WERI-Rb-1 (cell line): Measurements from ENCODE around the gene CD99L2.

Source experiments
- DNase-seq: peaks from one replicate; pipeline ENCODE4 v3.0.0-alpha.2; 2020
- H3K27ac ChIP-seq: fragments of 250-450 bp; sonication (Bioruptor Pico); 2 replicates; pipeline ENCODE4 v1.5.1; 2020; ENCODE audit warnings: mild to moderate bottlenecking, moderate library complexity
- H3K27me3 ChIP-seq: fragments of 250-450 bp; sonication (Bioruptor Pico); 2 replicates; pipeline ENCODE4 v1.5.1; 2021; ENCODE audit warnings: mild to moderate bottlenecking, low read depth, moderate library complexity; ENCODE audit not compliant: insufficient read depth, severe bottlenecking
- H3K36me3 ChIP-seq: fragments of 250-450 bp; sonication (Bioruptor Pico); 2 replicates; pipeline ENCODE4 v1.5.1; 2020; ENCODE audit warnings: mild to moderate bottlenecking, moderate library complexity
- H3K4me3 ChIP-seq: 2 replicates; pipeline ENCODE4 v1.5.1; 2011; ENCODE audit warnings: low read depth, mild to moderate bottlenecking, control low read depth, low read length
- H3K9me3 ChIP-seq: fragments of 250-450 bp; sonication (Bioruptor Pico); 2 replicates; pipeline ENCODE4 v1.5.1; 2021; ENCODE audit warnings: mild to moderate bottlenecking, moderate library complexity; ENCODE audit not compliant: severe bottlenecking
- TF ChIP-seq, protein P1 (sequence below): IDR thresholded peaks from 2 replicates; pipeline ENCODE4 v1.5.1; 2011; ENCODE audit warnings: low read depth, mild to moderate bottlenecking, control low read depth, inconsistent platforms, low read length

Gene CD99L2

DNA sequence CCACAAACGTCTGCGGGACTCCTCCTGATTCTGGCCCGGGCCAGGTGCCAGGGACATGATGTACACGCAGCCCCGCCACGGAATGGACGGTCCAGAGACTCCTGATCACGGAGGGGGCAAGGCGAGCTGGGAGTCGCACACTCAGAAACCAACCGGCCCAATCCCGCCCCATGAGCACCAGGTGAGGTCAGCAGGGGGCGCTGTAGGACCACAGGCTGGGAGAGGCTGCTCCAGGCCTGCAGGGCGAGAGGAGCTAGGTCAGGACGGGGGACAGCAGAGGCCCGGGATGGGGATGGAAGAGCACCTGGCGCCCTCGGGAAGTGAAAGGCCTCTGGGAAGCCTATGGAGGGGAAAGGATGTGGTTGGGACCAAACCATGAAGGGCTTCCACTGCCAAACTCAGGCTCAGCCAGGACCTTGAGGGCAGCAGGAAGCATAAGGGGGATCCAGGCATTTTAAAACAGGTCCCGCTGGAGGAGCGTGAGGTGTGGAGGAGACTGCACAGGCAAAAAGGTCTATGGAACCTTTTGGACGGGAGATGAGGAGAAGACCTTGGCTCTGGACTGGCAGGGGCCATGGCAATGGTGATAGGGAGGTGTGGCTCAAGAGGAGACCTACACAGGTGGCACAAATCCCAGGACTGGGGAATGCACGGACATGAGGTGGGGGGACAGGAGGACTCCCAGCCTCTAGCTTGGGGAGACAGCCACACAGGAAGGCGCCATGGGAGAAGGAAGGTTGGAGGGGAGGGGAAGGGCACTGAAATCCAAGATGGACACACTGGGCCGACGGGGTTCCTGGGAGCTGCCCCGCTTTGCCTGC, 126.1 kb downstream of the CD99L2 start:
- Histone ChIP-seq H3K27ac (no peak overlapping the region), H3K36me3 (no peaks in the 10 kb centered on the region), H3K9me3 (no peaks in the 10 kb centered on the region), H3K27me3 (peaks cover 33% of the 10 kb centered on the region), H3K4me3 (no peak overlapping the region)
- TF ChIP-seq, protein P1, sequence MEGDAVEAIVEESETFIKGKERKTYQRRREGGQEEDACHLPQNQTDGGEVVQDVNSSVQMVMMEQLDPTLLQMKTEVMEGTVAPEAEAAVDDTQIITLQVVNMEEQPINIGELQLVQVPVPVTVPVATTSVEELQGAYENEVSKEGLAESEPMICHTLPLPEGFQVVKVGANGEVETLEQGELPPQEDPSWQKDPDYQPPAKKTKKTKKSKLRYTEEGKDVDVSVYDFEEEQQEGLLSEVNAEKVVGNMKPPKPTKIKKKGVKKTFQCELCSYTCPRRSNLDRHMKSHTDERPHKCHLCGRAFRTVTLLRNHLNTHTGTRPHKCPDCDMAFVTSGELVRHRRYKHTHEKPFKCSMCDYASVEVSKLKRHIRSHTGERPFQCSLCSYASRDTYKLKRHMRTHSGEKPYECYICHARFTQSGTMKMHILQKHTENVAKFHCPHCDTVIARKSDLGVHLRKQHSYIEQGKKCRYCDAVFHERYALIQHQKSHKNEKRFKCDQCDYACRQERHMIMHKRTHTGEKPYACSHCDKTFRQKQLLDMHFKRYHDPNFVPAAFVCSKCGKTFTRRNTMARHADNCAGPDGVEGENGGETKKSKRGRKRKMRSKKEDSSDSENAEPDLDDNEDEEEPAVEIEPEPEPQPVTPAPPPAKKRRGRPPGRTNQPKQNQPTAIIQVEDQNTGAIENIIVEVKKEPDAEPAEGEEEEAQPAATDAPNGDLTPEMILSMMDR = peak; percentile 97
- DNase-seq = peak; percentile 89

GRCh38 chrX:150771116-150771515, 127.4 kb downstream of the CD99L2 start:
- Histone ChIP-seq H3K9me3 (no peaks in the 10 kb centered on the region), H3K27ac (no peak overlapping the region), H3K36me3 (no peaks in the 10 kb centered on the region), H3K27me3 (peaks cover 27% of the 10 kb centered on the region), H3K4me3 (no peak overlapping the region)
- TF ChIP-seq, protein P1 = no peak
- no peak for DNase-seq

DNA sequence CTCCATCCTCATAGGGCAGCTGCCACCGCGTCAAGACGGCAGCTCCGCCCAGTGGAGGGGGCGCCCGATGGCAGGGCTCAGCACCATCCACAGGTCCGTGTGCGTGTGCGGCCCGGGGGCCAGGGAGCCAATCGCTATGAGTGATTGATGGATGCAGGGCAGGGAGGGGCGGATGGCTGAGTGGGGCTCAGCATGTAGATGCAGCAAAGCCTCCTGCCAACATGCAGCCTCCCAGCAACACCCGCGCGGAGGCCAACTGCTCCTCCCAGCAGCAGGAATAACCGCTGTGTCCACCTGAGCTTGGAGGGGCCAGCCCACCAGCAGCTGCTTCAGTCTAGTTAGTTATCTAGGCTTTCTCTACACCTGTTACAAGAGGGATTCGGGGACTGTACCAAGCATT, 127.8 kb downstream of the CD99L2 start:
- Histone ChIP-seq H3K27ac (no peak overlapping the region), H3K27me3 (peaks cover 27% of the 10 kb centered on the region), H3K4me3 (no peak overlapping the region), H3K9me3 (no peaks in the 10 kb centered on the region), H3K36me3 (no peaks in the 10 kb centered on the region)
- DNase-seq = no peak
- TF ChIP-seq, protein P1 = no peak

DNA sequence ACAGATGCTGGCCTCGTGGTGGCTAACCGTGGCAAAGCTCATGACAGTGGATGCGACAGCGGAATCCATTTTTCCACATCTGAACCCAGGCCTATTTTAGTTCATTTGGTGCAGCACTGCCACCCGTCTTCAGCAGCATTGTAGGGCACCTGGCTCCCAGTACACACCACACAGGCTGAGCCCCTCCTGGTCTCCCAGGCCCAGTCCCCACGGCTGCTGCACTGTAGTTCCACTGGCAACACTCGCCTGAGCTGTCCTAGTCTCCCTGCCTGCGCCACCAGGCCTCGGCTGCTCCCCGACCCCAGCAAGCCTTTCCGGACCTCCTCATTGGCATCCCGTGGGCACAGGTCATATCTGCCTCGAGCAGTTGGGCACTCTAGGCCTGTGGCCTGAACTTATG, 129.1 kb downstream of the CD99L2 start:
- no peak for DNase-seq
- Histone ChIP-seq H3K9me3 (no peaks in the 10 kb centered on the region), H3K36me3 (no peaks in the 10 kb centered on the region; the same call in 1 of the 2 replicates), H3K4me3 (no peak overlapping the region), H3K27ac (no peak overlapping the region), H3K27me3 (peaks cover 25% of the 10 kb centered on the region)
- TF ChIP-seq, protein P1 = no peak

DNA sequence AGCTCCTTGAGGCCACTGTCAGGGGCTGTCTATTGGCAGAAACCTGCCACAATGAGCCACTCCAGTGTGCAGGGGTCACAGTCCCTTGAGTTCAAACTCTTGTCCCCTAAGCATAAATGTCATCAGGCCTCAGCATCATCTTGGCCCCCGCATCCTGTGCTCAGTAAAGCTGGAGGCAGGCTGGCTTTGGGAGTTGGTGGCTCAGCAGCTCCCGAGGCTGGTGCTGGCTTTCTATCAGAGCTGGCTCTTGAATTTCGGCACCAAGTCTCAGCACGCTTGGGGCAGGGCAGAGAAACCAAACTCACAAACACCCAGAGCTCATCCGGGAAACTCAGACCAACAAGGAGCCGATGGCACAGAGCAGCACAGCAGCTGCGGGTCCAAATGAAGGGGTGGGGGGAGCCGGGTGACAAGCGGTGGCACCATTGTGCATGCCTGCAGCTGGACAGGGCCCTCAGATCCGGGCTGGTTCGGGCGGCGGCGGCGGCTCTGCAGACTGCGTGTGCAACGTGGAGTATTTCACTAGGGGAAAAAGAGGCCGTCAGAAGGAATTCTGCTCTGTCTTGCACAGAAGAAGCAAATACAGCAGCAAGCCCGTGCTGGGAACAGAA, 129.8 kb downstream of the CD99L2 start:
- no peaks in the 10 kb centered on the region for H3K9me3 ChIP-seq
- TF ChIP-seq, protein P1 = no peak
- DNase-seq = no peak
- no peaks in the 10 kb centered on the region; the same call in 1 of the 2 replicates for H3K36me3 ChIP-seq
- H3K27ac ChIP-seq = no peak overlapping the region
- H3K4me3 ChIP-seq = no peak overlapping the region
- H3K27me3 ChIP-seq = peaks cover 22% of the 10 kb centered on the region
